Measurements from ENCODE around the gene GPC6.

GPC6 gene

GRCh38 chr13:93280688-93281087 is 54.1 kb downstream of the GPC6 start:
- Histone ChIP-seq H3K9me3 (replicated peaks; ENCODE audit: insufficient read depth, low read length) (no peaks in the 10 kb centered on the region), H3K4me3 (ENCODE audit: low read length) (no peak overlapping the region), H3K4me1 (ENCODE audit: low read length) (no peaks in the 10 kb centered on the region), H3K9me2 (replicated peaks; ENCODE audit: insufficient read depth, low read length) (no peaks in the 10 kb centered on the region), H3K9ac (ENCODE audit: low read length) (no peak overlapping the region), H3K79me2 (ENCODE audit: low read length) (no peaks in the 10 kb centered on the region), H3F3A (ENCODE audit: insufficient read depth, low read length) (no peaks in the 10 kb centered on the region), H3K27ac (ENCODE audit: low read length) (no peak overlapping the region), H3K27me3 (replicated peaks; ENCODE audit: insufficient read depth, low read length) (no peaks in the 10 kb centered on the region), H4K20me1 (ENCODE audit: insufficient read depth, low read length) (no peaks in the 10 kb centered on the region), H3K36me3 (replicated peaks; ENCODE audit: insufficient read depth, low read length) (no peaks in the 10 kb centered on the region), H2AFZ (ENCODE audit: low read length) (no peak overlapping the region), H3K4me2 (ENCODE audit: low read depth, low read length) (no peak overlapping the region)
- DNase-seq, result no peak
- TF ChIP-seq EZH2 (optimal IDR thresholded peaks at IDR 0.05; ENCODE audit: low read depth, low read length) (no peak), EZH2phosphoT487 (IDR thresholded peaks at IDR 0.05; ENCODE audit: low read length) (no peak), CTCF (IDR thresholded peaks at IDR 0.05; ENCODE audit: low read length) (no peak)

GRCh38 chr13:93283255-93283654 is 56.6 kb downstream of the GPC6 start:
- Histone ChIP-seq H3K4me3 (ENCODE audit: low read length) (no peak overlapping the region), H3K27me3 (replicated peaks; ENCODE audit: insufficient read depth, low read length) (no peaks in the 10 kb centered on the region), H3K27ac (ENCODE audit: low read length) (no peak overlapping the region), H3K9me3 (replicated peaks; ENCODE audit: insufficient read depth, low read length) (no peaks in the 10 kb centered on the region), H4K20me1 (ENCODE audit: insufficient read depth, low read length) (no peaks in the 10 kb centered on the region), H3K36me3 (replicated peaks; ENCODE audit: insufficient read depth, low read length) (no peaks in the 10 kb centered on the region), H3K79me2 (ENCODE audit: low read length) (no peaks in the 10 kb centered on the region), H3K4me2 (ENCODE audit: low read depth, low read length) (no peak overlapping the region), H3F3A (ENCODE audit: insufficient read depth, low read length) (no peaks in the 10 kb centered on the region), H3K9me2 (replicated peaks; ENCODE audit: insufficient read depth, low read length) (no peaks in the 10 kb centered on the region), H2AFZ (ENCODE audit: low read length) (no peak overlapping the region), H3K4me1 (ENCODE audit: low read length) (no peaks in the 10 kb centered on the region), H3K9ac (ENCODE audit: low read length) (no peak overlapping the region)
- TF ChIP-seq EZH2 (optimal IDR thresholded peaks at IDR 0.05; ENCODE audit: low read depth, low read length) (no peak), CTCF (IDR thresholded peaks at IDR 0.05; ENCODE audit: low read length) (no peak), EZH2phosphoT487 (IDR thresholded peaks at IDR 0.05; ENCODE audit: low read length) (no peak)
- DNase-seq, result no peak

GRCh38 chr13:93284064-93284463 is 57.5 kb downstream of the GPC6 start:
- Histone ChIP-seq H3K9ac (ENCODE audit: low read length) (no peak overlapping the region), H3K27me3 (replicated peaks; ENCODE audit: insufficient read depth, low read length) (no peaks in the 10 kb centered on the region), H3K27ac (ENCODE audit: low read length) (no peak overlapping the region), H3K9me3 (replicated peaks; ENCODE audit: insufficient read depth, low read length) (no peaks in the 10 kb centered on the region), H2AFZ (ENCODE audit: low read length) (no peak overlapping the region), H3K79me2 (ENCODE audit: low read length) (no peaks in the 10 kb centered on the region), H4K20me1 (ENCODE audit: insufficient read depth, low read length) (no peaks in the 10 kb centered on the region), H3K9me2 (replicated peaks; ENCODE audit: insufficient read depth, low read length) (no peaks in the 10 kb centered on the region), H3K36me3 (replicated peaks; ENCODE audit: insufficient read depth, low read length) (no peaks in the 10 kb centered on the region), H3K4me3 (ENCODE audit: low read length) (no peak overlapping the region), H3F3A (ENCODE audit: insufficient read depth, low read length) (no peaks in the 10 kb centered on the region), H3K4me2 (ENCODE audit: low read depth, low read length) (no peak overlapping the region), H3K4me1 (ENCODE audit: low read length) (no peaks in the 10 kb centered on the region)
- TF ChIP-seq CTCF (IDR thresholded peaks at IDR 0.05; ENCODE audit: low read length), result no peak
- no peak for TF ChIP-seq EZH2 (optimal IDR thresholded peaks at IDR 0.05; ENCODE audit: low read depth, low read length)
- DNase-seq, result no peak
